HG03103 (cell line): ENCODE results near the gene HOXA13.

Experiments
- ATAC-seq: cut with Tn5 transposase; IDR thresholded peaks from one replicate; pipeline ENCODE4 v1.9.1; 2021; ENCODE audit warnings: low read depth; ENCODE audit not compliant: unreplicated experiment

Gene HOXA13

GRCh38 chr7:27208998-27209397, 9.1 kb upstream of the HOXA13 start:
- ATAC-seq, result no peak

- no peak for ATAC-seq
Measured at GRCh38 chr7:27207348-27207985, 7.6 kb upstream of the HOXA13 start.

DNA sequence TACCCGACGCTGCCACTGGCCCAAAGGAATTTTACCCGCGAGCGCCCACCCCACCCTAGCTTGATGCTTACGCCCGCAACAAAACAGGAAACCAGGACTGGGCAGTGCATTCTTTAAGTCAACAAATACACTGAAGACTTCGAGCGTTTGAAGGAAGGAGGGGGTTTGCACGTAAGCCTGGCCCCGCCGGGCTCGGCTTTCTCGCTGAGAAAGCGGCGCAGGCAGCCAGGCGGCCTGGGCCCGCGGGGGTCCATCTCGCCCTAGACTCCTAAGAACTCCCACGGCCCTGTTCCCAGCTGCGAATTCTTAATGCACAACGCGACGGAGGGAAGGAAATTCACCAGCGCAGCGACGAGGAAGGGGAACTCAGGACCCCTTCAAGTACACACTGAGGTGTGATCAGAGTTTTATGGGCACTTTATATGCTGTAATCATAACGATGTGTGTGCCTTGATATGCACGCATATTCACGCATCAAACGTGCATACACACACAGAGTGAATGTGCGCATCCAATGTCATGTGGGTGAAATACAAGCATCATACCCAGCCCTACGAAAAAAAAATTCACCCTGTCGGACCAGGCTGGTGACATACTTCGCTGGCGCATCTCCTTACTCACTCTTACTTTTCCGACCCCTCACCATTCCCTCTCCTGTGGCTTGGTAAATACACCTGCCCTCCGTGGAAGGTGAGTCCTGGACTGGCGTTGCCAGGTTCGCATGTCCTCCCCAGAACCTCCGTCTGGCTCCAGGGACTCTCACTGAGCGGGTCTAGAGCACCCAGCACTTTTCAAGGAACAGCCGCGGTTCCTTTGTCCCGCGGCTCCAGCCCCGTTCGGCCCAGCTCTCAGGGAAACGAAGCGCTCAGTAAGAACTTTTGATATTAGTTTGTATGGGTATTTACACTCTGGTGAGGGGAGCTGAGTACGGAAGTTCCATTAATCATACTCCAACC, 5.7 kb upstream of the HOXA13 start:
- ATAC-seq, result no peak

DNA sequence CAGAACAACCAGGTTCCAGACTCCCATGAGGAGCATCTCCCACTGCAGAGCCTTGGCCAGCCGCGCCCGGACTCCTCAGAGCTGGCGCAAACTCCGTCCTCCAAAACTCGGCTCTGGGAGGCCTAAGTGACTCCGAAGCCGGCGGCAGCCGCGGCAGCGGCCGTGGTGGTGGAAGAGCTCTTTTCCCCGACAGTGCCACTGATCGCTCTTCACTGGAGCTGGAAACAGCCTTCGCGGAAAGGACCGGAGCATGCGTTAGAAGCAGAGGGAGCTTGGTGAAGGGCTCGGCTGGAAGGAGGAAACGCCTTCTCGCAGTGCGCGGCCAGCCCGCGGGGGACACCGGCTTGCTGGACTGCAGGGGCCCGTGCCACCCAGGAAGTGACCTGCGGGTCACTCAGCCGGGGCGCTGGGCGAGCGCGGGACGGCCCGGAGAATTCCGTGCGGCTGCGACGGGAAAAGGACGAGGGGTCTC, 5.0 kb upstream of the HOXA13 start:
- ATAC-seq, result no peak

GRCh38 chr7:27203964-27204594, 4.2 kb upstream of the HOXA13 start:
- no peak for ATAC-seq

GRCh38 chr7:27203365-27203953, 3.6 kb upstream of the HOXA13 start:
- no peak for ATAC-seq

DNA sequence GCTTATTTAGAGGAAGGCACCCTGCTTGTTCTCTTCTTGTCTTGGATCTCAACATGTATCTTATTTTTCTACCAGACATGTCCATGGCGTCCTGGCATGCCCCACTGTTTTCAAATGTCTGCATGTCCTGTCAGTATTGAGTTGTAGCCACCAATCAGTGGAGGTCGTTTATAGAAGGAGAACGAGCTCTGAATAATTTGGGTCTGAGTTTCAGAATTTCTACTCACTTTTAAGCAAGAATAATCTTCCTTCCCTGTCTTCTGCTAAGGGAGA, 2.9 kb upstream of the HOXA13 start:
- no peak for ATAC-seq

- no peak for ATAC-seq
Measured at GRCh38 chr7:27202018-27202861, 2.3 kb upstream of the HOXA13 start.

GRCh38 chr7:27201580-27202017, 1.7 kb upstream of the HOXA13 start:
- no peak for ATAC-seq

DNA sequence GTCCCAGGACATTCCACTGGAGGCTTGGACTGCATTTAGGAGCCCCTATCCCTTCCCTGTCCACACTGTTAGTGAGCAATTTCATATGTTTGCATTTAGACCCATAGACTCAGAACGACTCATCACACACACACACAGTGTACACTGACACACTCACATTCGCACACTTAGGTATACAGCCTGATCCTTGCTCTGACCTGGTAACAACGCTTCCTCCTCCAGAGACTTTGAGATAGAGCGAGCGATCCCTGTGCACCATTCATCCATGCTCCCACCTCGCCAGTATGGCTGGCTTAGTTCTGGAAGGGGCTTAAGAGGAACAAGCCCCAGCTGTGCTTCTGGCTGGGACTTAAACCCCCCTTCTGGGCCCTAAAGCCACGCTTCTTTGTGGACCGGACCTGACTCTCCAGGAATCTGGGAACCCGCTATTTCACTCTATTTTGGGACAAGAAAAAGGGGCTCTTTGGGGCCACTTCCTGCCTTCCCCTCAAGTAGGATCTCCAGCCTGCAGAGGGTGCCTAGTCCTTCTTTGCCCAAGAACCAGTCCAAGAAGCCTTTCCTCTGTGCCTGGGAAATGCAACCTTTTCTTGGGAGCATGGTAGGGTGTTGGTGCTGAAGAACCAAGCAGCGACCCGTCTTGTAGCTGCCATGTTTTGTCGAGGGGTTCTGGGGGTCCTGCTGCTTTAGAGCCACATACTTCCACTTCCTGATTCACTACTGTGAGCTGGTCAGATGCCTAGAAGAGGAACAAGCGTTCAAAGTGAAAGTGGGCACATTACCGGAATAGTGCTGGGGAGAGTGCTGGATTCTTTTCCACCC, 1.1 kb upstream of the HOXA13 start:
- ATAC-seq, result no peak

- no peak for ATAC-seq
Measured at GRCh38 chr7:27198871-27199801, 755 bp downstream of the HOXA13 start.

DNA sequence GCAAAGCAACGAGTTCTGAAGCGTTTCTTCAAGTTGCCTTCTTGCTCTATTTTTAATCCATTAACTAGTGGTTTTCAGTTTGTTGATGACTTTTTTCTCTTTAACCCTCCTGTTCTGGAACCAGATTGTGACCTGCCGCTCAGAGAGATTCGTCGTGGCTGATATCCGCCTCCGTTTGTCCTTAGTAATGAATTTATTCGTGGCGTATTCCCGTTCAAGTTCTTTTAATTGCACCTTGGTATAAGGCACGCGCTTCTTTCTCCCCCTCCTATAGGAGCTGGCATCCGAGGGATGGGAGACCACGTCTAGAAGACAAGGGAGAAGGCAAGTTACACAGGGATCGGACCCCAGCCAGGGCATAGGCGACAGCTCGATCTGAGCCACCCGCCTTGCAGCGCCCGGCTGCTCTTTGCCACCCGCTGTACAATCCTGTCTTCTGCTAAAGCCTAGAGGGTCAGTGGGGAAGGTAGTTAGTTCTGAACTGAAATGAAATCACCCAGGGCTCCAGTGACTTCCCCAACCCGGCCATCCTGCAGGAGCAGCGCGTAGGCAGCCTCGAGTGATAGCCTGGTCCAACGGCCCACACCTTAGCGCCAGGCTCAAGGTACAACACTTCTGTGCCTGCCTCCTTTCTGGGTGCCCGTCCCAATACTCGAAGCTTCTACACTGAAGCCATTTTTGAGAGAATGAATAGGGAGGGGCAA, 1.6 kb downstream of the HOXA13 start:
- no peak for ATAC-seq

DNA sequence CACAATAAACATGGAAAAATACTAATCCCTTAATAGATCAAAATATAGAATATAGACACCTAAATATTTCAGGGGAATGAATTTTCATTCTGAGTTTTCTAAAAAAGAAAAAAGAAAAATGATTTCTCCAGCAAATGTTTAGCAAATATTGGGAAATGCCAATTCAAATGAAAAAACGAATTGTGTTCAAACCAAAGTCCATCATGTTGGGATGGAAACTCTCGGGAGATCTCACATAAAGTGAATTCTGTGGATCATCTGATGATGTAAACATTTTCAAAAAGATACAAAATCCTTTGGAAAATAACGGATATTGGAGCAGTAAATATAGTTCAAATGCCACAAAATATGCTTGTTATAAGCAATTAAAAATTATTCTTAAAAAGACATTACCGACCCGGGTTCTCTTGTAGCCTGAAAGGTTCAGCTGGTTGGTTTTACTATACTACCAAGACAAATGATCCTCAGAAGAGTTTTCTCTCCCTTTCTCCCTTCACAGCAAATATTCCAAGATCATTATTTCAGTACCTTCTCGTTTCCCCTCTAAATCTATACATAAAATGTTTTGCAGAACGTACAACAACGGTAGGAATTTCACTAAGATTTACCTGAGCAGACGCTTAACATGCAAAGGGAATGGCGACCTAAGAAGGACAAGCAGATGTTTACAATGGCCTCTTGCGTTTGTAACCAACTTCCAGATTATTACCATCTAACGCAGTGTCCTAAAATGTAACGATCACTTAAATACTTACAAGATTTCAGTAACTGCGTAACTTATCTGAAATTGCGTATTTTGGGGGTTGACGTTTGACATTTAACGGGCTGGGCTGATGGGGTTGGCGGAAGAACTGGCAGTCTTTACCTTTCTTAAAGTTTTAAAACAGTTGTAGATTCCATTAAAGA, 2.5 kb downstream of the HOXA13 start:
- no peak for ATAC-seq

DNA sequence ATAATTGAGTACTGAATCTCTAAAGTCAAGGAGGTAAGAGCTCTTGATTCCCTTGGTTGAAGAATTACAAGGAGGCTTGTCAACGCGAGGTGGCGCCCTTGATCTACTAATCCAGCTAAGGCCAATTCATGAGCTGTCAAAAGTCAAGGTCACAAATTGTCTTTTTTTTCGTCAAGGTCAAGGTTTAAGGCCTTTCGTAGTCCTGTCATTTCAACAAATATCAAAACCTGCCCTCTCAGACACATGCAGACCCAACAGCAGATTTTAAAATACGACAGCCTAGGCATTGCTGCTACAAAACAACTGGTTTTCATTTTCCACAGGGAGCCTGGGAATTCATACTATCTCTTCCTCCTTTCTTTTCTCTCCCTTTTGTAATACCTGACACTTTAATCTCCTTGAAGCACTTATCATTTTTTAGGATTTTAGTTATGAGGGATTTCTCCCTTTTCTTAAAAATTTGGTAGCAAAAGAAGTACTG, 3.6 kb downstream of the HOXA13 start:
- ATAC-seq, result no peak

- no peak for ATAC-seq
Measured at GRCh38 chr7:27194686-27195379, 5.1 kb downstream of the HOXA13 start.

DNA sequence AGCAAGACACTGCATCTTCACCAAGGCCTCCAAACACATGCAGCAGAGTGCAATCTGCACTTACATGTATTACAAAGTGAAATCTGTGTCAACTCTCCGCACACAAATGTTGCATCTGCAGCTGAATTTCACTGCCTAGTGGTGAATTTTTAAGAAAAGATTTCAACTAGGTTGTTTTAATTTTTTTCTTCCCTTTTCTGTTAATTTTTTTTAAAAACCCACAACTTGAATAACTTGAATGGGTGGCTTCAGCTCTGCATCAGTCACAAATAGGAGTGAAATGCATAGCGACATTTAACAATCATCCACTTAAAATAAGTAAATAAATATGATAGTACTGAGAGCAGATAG, 5.9 kb downstream of the HOXA13 start:
- no peak for ATAC-seq
